KMS-11 (cell line): ENCODE data around the gene HAUS1.
A peak's percentile ranks its signal among the peaks of the same experiment; 100 is the strongest.

Experiments used
- H2AFZ ChIP-seq: fragments of 200-600 bp; sonication (generic); 2 replicates; pipeline ENCODE4 v1.6.1; 2016; ENCODE audit warnings: antibody characterized with exemption, mixed run types, low read depth
- H3K27ac ChIP-seq: fragments of 200-600 bp; sonication (generic); 2 replicates; pipeline ENCODE4 v1.6.1; 2016; ENCODE audit warnings: mild to moderate bottlenecking, mixed run types
- H3K27me3 ChIP-seq: fragments of 200-600 bp; sonication (generic); 2 replicates; pipeline ENCODE4 v1.6.1; 2017; ENCODE audit warnings: mild to moderate bottlenecking, low read depth, mixed run types, moderate library complexity; ENCODE audit not compliant: insufficient read depth
- H3K36me3 ChIP-seq: fragments of 200-600 bp; sonication (generic); 2 replicates; pipeline ENCODE4 v1.6.1; 2017; ENCODE audit warnings: mild to moderate bottlenecking, mixed run types; ENCODE audit not compliant: insufficient read depth
- H3K4me1 ChIP-seq: fragments of 200-600 bp; sonication (generic); 2 replicates; pipeline ENCODE4 v1.6.1; 2016; ENCODE audit warnings: mild to moderate bottlenecking, low read depth, mixed run types; ENCODE audit not compliant: poor library complexity, severe bottlenecking
- H3K4me2 ChIP-seq: fragments of 200-600 bp; sonication (generic); 2 replicates; pipeline ENCODE4 v1.7.0; 2016; ENCODE audit warnings: mild to moderate bottlenecking, mixed run types
- H3K4me3 ChIP-seq: fragments of 200-600 bp; sonication (generic); IDR thresholded peaks from 2 replicates; pipeline ENCODE4 v1.6.1; 2017; ENCODE audit warnings: low read depth, low read length, mixed read lengths; ENCODE audit not compliant: insufficient read depth
- H3K79me2 ChIP-seq: fragments of 200-600 bp; sonication (generic); 2 replicates; pipeline ENCODE4 v1.6.1; 2016; ENCODE audit warnings: low read depth, mixed run types; ENCODE audit not compliant: insufficient read depth
- H3K9ac ChIP-seq: fragments of 200-600 bp; sonication (generic); 2 replicates; pipeline ENCODE4 v1.6.1; 2016; ENCODE audit warnings: mild to moderate bottlenecking, mixed run types
- H4K20me1 ChIP-seq: fragments of 200-600 bp; sonication (generic); 2 replicates; pipeline ENCODE4 v1.6.1; 2016; ENCODE audit warnings: mild to moderate bottlenecking, mixed run types; ENCODE audit not compliant: insufficient read depth
- TF ChIP-seq, protein P1 (sequence below): fragments of 200-600 bp; sonication (generic); conservative IDR thresholded peaks from 2 replicates; pipeline ENCODE4 v1.6.1; 2017; ENCODE audit warnings: low read depth, mild to moderate bottlenecking, antibody characterized with exemption, low read length, moderate library complexity, mixed read lengths

HAUS1 gene

DNA sequence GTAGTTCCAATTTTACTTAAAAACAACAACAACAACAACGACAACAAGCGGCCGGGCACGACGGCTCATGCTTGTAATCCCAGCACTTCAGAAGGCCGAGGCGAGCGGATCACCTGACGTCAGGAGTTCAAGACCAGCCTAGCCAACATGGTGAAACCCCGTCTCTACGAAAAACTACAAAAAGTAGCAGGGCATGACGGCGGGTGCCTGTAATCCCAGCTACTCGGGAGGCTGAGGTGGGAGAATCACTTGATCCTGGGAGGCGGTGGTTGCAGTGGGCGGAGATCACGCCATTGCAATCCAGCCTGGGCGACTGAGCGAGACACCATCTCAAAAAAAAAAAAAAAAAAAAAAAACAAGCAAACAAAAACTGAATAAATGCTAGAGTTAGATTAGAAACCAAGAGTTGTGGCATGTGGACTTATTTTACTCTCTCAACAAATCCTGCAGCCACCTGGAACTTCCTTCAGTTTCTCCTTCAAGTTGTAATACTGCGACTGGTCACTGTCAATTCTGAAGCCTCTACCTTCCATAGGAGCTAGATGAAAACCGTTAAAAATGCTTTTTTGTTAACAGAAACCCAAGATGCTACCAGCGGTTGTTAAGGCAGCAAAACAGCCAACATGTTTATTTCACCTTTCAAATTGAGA is 7.4 kb upstream of the HAUS1 start:
- H3K4me3 ChIP-seq: no peak overlapping the region
- peaks cover 23% of the 10 kb centered on the region for H3K36me3 ChIP-seq
- peak overlapping the region; percentile 97 for H3K27ac ChIP-seq
- H4K20me1 ChIP-seq: peaks cover 20% of the 10 kb centered on the region
- peaks cover 43% of the 10 kb centered on the region for H3K4me1 ChIP-seq
- peak overlapping the region; percentile 95 for H3K9ac ChIP-seq
- H3K27me3 ChIP-seq: no peaks in the 10 kb centered on the region
- TF ChIP-seq, protein P1, sequence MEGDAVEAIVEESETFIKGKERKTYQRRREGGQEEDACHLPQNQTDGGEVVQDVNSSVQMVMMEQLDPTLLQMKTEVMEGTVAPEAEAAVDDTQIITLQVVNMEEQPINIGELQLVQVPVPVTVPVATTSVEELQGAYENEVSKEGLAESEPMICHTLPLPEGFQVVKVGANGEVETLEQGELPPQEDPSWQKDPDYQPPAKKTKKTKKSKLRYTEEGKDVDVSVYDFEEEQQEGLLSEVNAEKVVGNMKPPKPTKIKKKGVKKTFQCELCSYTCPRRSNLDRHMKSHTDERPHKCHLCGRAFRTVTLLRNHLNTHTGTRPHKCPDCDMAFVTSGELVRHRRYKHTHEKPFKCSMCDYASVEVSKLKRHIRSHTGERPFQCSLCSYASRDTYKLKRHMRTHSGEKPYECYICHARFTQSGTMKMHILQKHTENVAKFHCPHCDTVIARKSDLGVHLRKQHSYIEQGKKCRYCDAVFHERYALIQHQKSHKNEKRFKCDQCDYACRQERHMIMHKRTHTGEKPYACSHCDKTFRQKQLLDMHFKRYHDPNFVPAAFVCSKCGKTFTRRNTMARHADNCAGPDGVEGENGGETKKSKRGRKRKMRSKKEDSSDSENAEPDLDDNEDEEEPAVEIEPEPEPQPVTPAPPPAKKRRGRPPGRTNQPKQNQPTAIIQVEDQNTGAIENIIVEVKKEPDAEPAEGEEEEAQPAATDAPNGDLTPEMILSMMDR: no peak
- peaks cover 63% of the 10 kb centered on the region for H3K79me2 ChIP-seq
- H2AFZ ChIP-seq: no peak overlapping the region
- peak overlapping the region; percentile 56 for H3K4me2 ChIP-seq

DNA sequence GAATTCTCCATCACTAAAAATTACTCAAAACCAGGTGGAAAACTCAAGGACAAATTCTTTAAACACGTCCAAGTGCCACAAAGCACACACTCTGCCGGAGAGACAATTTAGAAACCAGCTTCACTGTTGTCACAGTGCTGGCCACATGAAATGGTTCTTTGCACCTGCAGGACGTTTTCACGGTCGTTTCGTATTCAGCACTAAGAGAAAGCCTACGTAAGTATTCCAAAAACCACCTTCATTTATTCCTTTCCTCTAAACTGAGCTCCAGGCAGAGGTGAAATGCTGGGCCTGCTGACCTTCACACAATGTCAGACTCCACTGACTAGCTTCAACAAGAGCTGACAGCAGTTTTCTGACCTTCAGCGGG is 6.8 kb upstream of the HAUS1 start:
- Histone ChIP-seq H3K27me3 (no peaks in the 10 kb centered on the region), H3K27ac (peak overlapping the region; percentile 97), H3K79me2 (peaks cover 58% of the 10 kb centered on the region), H2AFZ (peak overlapping the region; percentile 84), H3K9ac (peak overlapping the region; percentile 95), H3K36me3 (peaks cover 22% of the 10 kb centered on the region; the same call in 1 of the 2 replicates), H3K4me3 (no peak overlapping the region), H3K4me2 (peak overlapping the region; percentile 56), H4K20me1 (peaks cover 20% of the 10 kb centered on the region), H3K4me1 (peaks cover 43% of the 10 kb centered on the region)
- TF ChIP-seq, protein P1: no peak

DNA sequence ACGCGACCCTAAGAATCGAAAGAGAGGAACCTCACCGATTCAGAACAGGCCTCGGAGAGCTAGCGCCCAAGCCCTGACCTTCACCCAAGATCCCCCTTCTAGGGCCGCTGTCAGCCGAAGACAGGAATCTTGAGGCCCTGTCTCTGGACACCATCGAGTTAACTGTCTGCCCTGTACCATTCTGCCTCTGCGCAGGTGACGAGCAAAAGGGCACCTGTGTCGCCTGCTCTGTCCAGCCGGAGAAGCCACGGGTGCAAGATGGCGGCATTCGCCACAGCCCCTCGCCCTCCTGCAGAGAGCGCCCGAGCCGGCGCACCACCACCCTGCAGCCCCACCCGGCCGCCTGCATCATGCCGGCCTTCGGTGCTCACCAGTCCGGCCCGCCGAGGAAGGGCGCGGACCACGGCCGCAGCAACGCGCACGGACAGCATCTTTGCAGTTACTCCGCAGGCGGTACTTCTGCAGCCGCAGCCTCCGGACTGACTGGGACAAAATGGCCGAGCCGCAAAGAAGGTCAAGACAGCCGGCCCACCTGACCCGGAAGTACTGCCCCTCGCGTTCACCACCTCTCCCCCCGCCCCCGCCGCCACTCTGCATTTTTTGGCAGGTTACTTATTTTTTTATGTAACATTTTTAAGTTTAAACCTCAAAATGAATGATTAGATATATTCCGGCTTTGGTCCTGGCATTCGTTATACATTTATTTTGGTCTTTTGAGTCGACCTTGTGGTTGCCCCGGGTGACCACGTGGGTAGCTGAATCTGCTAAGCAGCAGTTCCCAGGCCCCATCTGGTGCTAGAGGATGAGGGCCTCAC is 6.2 kb upstream of the HAUS1 start, which contains the start of gene ATP5F1A:
Gene ATP5F1A (minus strand): TSS at position 496 of the 815 bp plus-strand sequence. CDS start 65 bp downstream, at position 431.
- Histone ChIP-seq H3K4me3 (no peak within 1 kb of the TSS), H3K27ac (peak within 1 kb of the TSS; percentile 97), H3K4me2 (peak within 1 kb of the TSS; percentile 56), H3K9ac (peak within 1 kb of the TSS; percentile 95), H3K27me3 (no peaks in the 10 kb centered on the region), H3K79me2 (peaks cover 52% of the 10 kb centered on the region), H2AFZ (peak within 1 kb of the TSS; percentile 84), H4K20me1 (peaks cover 20% of the 10 kb centered on the region), H3K4me1 (peaks cover 43% of the 10 kb centered on the region), H3K36me3 (peaks cover 17% of the 10 kb centered on the region; the same call in 1 of the 2 replicates)
- TF ChIP-seq, protein P1: no peak

DNA sequence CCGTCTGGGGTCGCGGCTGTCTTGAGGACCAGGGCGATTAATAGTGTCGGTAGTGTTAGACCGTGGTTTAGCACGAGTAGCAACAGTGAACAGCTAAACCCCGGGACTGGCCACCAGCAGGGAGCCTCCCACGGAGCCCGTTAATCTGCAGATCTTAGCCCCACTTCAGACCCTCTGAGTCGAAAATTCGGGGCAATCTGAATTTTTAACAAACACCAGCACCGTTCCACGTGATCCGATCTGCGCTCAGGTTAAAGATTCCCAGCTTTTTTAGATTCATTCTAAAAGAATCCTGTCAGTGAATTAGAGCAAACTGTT is 5.6 kb upstream of the HAUS1 start:
- no peaks in the 10 kb centered on the region for H3K27me3 ChIP-seq
- H3K27ac ChIP-seq: peak overlapping the region; percentile 97
- peak overlapping the region; percentile 84 for H2AFZ ChIP-seq
- H3K4me3 ChIP-seq: no peak overlapping the region
- H3K4me1 ChIP-seq: peaks cover 39% of the 10 kb centered on the region
- peaks cover 11% of the 10 kb centered on the region; the same call in 1 of the 2 replicates for H3K36me3 ChIP-seq
- peaks cover 46% of the 10 kb centered on the region for H3K79me2 ChIP-seq
- H4K20me1 ChIP-seq: peaks cover 20% of the 10 kb centered on the region
- TF ChIP-seq, protein P1: no peak
- peak overlapping the region; percentile 56 for H3K4me2 ChIP-seq
- peak overlapping the region; percentile 95 for H3K9ac ChIP-seq
